ENCODE results near the gene SCGB3A1. TPM values are rescaled to one million over a fixed set of nuclear protein-coding genes. Genes with fewer than 3 reads are reported as not detected.

SCGB3A1 gene
- total RNA-seq, 1 experiment from 2014 or later: not detected

- Histone ChIP-seq H4K91ac (ENCODE audit: insufficient read length, low read depth, low read length) (no peak overlapping the region), H4K5ac (ENCODE audit: insufficient read length, low read depth, low read length) (no peak overlapping the region), H3K27me3 (ENCODE audit: insufficient read depth, low read length) (no peaks in the 10 kb centered on the region), H2BK120ac (ENCODE audit: low read depth, low read length, poor library complexity, severe bottlenecking) (no peak overlapping the region), H3K4ac (ENCODE audit: low read depth, low read length) (no peak overlapping the region), H4K20me1 (ENCODE audit: control insufficient read depth, insufficient read depth, insufficient read length) (no peaks in the 10 kb centered on the region), H3K79me2 (ENCODE audit: insufficient read depth, low read length) (peaks cover 4% of the 10 kb centered on the region; the same call in 1 of the 2 replicates), H2BK15ac (ENCODE audit: low read depth, low read length) (no peak overlapping the region), H3K23me2 (ENCODE audit: insufficient read length, low read depth, low read length, poor library complexity, severe bottlenecking) (no peaks in the 10 kb centered on the region), H2AFZ (ENCODE audit: low read length) (no peak overlapping the region), H2BK5ac (ENCODE audit: insufficient read length, low read length) (no peak overlapping the region), H3K4me1 (ENCODE audit: insufficient read depth, low read length) (no peaks in the 10 kb centered on the region), H2BK20ac (ENCODE audit: low read depth, low read length, poor library complexity, severe bottlenecking) (no peak overlapping the region), H3K14ac (ENCODE audit: insufficient read depth, low read length) (no peak overlapping the region), H3K9me3 (ENCODE audit: control insufficient read depth, low read depth, low read length) (no peaks in the 10 kb centered on the region), H4K8ac (replicated peaks; ENCODE audit: insufficient read length, low read depth, low read length) (no peak overlapping the region), H3K56ac (ENCODE audit: insufficient read length, low read depth, low read length) (no peak overlapping the region), H3K79me1 (ENCODE audit: insufficient read depth, low read depth, low read length, poor library complexity, severe bottlenecking) (peaks cover 6% of the 10 kb centered on the region), H3K27ac (ENCODE audit: insufficient read length, low read depth, low read length) (no peak overlapping the region), H2AK5ac (ENCODE audit: insufficient read length, low read length) (no peak overlapping the region), H3T11ph (ENCODE audit: low read length) (no peak overlapping the region), H3K18ac (ENCODE audit: insufficient read length, low read depth, low read length) (no peak overlapping the region), H3K9ac (ENCODE audit: extremely low read depth, insufficient read length, low read length) (no peak overlapping the region), H2BK12ac (ENCODE audit: insufficient read length, low read depth, low read length) (no peak overlapping the region), H3K23ac (ENCODE audit: insufficient read length, low read depth, low read length) (no peak overlapping the region), H3K4me2 (ENCODE audit: insufficient read depth, insufficient read length, low read length) (no peak overlapping the region)
- Mint-ChIP-seq H3K4me1 (peaks cover 4 to 5% of the 10 kb centered on the region in 2 experiments; a peak in 2 of 4 replicates), H3K4me3 (no peak overlapping the region), H3K27ac (no peak overlapping the region), H3K9me3 (no peaks in the 10 kb centered on the region), H3K36me3 (ENCODE audit: insufficient read depth in 1 of 3, low read depth in 3 of 3) (peaks cover 32 to 73% (median 70%) of the 10 kb centered on the region in 3 experiments; a peak in 6 of 7 replicates), H3K27me3 (ENCODE audit: low read depth) (no peaks in the 10 kb centered on the region)
- no CpG with 5 or more reads among the region's 2 CpGs for WGBS (ENCODE audit: extremely low coverage, insufficient read length, low lambda C conversion rate)
- no peak for TF ChIP-seq CTCF (conservative IDR thresholded peaks at IDR 0.05)
- no peak for DNase-seq
Measured at GRCh38 chr5:180557217-180557809, 34.0 kb downstream of the SCGB3A1 start.
